ENCODE data around the gene RSPO3.

DNA sequence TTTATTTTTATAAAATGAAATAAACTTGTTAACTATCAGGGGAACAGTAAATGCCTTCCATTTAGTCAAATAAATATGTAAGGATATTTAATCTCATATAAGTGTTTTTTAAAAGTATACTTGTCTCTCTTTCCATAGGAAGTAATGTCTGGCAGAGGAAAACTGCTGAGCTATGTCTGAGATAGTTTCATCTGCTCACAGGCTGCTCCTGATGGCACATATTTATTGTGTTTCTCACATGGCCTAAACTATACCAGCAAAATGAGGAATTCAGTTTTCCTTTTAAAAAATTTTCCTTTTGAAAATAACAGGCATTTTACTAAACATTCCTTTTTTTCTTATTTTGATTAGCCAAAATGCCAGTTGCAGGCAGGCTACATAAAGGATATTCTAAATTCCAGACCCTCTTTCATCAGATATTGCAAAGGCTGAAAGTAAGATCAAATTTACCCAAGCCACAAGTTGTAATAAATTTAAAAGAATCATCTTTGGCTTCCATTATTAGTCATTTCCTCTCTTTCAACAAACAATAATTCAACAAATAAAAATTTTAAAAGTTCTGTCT lies 88.1 kb downstream of the RSPO3 start:
- TF ChIP-seq, protein P1, sequence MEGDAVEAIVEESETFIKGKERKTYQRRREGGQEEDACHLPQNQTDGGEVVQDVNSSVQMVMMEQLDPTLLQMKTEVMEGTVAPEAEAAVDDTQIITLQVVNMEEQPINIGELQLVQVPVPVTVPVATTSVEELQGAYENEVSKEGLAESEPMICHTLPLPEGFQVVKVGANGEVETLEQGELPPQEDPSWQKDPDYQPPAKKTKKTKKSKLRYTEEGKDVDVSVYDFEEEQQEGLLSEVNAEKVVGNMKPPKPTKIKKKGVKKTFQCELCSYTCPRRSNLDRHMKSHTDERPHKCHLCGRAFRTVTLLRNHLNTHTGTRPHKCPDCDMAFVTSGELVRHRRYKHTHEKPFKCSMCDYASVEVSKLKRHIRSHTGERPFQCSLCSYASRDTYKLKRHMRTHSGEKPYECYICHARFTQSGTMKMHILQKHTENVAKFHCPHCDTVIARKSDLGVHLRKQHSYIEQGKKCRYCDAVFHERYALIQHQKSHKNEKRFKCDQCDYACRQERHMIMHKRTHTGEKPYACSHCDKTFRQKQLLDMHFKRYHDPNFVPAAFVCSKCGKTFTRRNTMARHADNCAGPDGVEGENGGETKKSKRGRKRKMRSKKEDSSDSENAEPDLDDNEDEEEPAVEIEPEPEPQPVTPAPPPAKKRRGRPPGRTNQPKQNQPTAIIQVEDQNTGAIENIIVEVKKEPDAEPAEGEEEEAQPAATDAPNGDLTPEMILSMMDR (IDR thresholded peaks at IDR 0.05): no peak
- no peak for TF ChIP-seq POLR2A (IDR thresholded peaks at IDR 0.05)
